Fibroblast of peridontal ligament (primary cell): ENCODE results near the gene PPM1K.
A peak's percentile ranks its signal among the peaks of the same experiment; 100 is the strongest.

Experiments used
- DNase-seq: peaks from one replicate; pipeline ENCODE4 v3.0.0-alpha.2; 2010; ENCODE audit errors: extremely low read depth

The PPM1K gene

DNA sequence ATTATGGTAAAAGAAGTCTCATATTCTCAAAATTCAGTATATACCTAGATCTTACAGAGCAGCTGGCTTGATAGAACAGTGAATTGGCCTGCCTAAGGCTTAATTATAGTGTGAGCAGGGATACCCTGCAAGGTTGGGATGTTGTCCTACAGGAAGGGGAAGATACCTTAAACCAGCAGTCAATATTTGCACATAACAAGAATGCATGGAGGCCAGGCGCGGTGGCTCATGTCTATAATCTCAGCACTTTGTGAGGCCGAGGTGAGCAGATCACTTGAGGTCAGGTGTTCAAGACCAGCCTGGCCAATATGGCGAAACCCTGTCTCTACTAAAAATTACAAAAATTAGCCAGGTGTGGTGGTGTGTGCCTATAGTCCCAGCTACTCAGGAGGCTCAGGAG is 67.2 kb downstream of the PPM1K start:
- no peak for DNase-seq

DNA sequence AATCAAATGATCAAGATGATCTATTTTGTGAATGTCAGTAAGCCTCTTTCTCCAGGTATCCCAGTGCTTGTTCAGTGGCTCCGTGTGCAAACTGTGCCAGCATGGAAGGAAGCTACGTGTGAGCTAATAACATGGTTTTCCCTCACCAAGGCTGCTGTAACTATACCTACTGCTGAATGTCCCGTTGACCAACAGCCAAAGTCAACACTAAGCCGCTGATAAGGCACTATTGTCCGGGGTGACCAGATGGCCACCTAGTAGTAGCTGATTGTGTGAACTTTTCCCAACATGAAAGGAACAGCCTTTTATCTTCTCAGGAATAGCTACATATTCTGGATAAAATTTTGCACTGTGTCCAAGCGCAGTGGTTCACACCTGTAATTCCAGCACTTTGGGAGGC is 68.0 kb downstream of the PPM1K start:
- no peak for DNase-seq

DNA sequence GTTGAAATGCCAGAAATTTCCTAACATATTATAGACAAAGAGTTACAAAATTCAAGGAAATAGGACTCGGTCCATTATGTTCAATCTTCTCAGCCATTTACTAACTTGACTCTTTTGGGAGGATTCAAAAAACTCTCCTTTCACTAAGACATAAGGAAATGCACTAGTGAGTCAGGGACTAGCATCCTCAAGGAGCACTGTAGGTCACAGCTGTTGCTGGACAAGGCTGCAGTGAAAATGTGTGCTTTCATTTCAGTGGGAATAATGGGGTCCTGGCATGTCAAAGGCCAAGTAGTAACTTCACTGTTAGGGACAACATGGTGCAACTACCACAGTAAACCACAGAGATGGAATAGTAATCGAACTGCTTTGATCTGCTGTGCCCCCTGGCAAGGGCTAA is 69.0 kb downstream of the PPM1K start:
- no peak for DNase-seq

DNA sequence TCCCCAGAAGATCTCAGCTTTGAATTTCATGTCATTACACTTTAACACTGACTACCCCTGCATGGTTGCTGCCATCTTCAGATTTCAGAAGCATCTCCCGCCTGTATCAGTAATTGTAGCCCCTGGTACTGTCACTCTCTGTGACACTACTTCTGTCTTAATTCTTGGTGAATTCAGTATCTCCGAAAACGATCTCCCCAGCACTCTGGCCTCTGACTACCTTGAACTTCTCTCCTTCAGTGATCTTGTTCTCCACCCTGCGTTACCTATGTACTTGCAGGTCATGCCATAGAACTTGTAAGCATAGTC is 72.2 kb downstream of the PPM1K start:
- no peak for DNase-seq

DNA sequence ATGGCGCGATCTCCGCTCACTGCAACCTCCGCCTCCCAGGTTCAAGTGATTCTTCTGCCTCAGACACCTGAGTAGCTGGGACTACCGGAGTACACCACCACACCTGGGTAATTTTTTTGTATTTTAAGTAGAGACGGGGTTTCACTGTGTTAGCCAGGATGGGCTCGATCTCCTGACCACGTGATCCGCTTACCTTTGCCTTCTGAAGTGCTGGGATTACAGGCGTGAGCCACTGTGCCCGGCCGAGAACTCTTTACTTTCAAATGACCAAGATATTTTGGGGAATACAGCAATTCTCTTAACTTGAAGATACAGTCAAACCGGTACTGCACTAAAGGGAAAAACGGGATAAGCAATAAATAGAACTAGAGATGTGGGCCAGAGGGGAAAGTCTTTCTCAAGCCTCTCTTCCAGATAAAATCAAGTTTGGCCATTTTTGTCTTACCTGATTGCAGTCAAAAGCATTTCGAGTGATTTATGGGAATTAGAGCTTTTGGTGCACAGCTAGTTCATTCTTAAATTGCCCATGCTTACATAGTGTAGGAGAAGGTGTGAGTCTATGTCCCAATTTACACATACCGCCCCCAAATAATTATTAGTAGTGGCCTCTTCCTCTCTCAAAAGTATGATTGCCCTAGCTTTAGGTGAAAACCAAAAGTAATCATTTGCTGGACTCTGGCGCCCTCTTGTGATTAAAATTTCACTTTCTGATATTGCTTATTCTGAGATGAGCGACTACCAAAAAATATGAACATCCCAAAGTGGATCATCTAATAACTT is 72.7 kb downstream of the PPM1K start:
- peak; percentile 72 for DNase-seq

DNA sequence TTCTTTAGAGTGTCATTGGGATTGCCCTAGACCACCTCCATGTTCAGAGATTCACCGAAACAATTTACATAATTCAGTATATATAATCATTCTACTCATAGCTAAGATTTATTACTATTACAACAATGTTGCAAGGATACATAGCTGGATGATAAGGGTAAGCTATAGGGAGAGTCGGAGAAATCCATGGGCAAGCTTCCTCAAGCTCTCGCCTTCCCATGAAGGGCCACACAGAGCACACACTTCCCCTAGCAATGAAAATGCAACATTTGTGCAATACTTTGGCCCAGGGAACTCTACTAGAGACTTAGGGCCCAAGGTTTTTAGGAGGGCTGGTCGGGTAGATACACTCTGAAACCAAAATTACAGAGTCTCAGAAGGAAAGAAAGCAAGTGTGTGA is 76.2 kb downstream of the PPM1K start:
- no peak for DNase-seq
